B cell (primary cell): ENCODE data around the gene LRCH2. TPM values are rescaled to one million over a fixed set of nuclear protein-coding genes. Genes with fewer than 3 reads are reported as not detected.

Experiments used
- ATAC-seq: fragments of 200-7000 bp; cut with Tn5 transposase; one replicate; pipeline ENCODE4 v1.10.0; 2021; ENCODE audit warnings: low read depth, mild to moderate bottlenecking, moderate number of reproducible peaks, moderate library complexity
- CTCF ChIA-PET: fragments of 350-600 bp; sonication (Branson Sonifier 250); formaldehyde crosslinking; loops from one replicate; lab custom pipeline; 2021; ENCODE audit warnings: antibody characterized with exemption, inconsistent platforms; lab: Charles Lee
- POLR2A ChIA-PET: fragments of 350-600 bp; sonication (Branson Sonifier 250); formaldehyde crosslinking; loops from one replicate; lab custom pipeline; 2021; ENCODE audit warnings: antibody characterized with exemption; lab: Charles Lee
- DNase-seq: peaks from one replicate; pipeline ENCODE4 v3.0.0; 2013
- H2AFZ ChIP-seq: 2 replicates; pipeline ENCODE4 v1.6.1; 2012; ENCODE audit warnings: mild to moderate bottlenecking, low read depth, low read length; ENCODE audit not compliant: insufficient read depth, poor library complexity, severe bottlenecking
- H3K27ac ChIP-seq, 2 donors: 1 replicate in 1 of 2; 2 replicates in 1 of 2; pipeline ENCODE4 v1.5.1; 2012 to 2013; ENCODE audit warnings: low read length in 2 of 2, mild to moderate bottlenecking in 2 of 2, moderate library complexity in 1 of 2
- H3K27me3 ChIP-seq, 4 experiments: fragments of 200-600 bp in 1 of 4; sonication (generic) in 1 of 4; replicated peaks in 1 of 4; 1 replicate in 2 of 4; 2 replicates in 2 of 4; pipeline versions ENCODE4 v1.6.1 to v1.7.0; 2013 to 2016; ENCODE audit warnings: low read length in 3 of 4, mild to moderate bottlenecking in 2 of 4, mixed read lengths in 1 of 4, moderate library complexity in 1 of 4; ENCODE audit not compliant: insufficient read depth in 4 of 4, control insufficient read depth in 3 of 4; ENCODE audit errors: control extremely low read depth in 1 of 4
- H3K36me3 ChIP-seq, 2 experiments: replicated peaks in 1 of 2; 1 replicate in 1 of 2; 2 replicates in 1 of 2; pipeline versions ENCODE4 v1.6.1 to v1.7.1; 2013; ENCODE audit warnings: low read length in 1 of 2; ENCODE audit not compliant: insufficient read depth in 2 of 2, control insufficient read depth in 1 of 2; ENCODE audit errors: control extremely low read depth in 1 of 2, extremely low read depth in 1 of 2
- H3K4me1 ChIP-seq, 2 donors: fragments of 200-600 bp in 1 of 2; sonication (generic) in 1 of 2; 1 replicate in 1 of 2; 2 replicates in 1 of 2; pipeline versions ENCODE4 v1.5.1 to v1.6.1; 2013 to 2017; ENCODE audit warnings: low read length in 2 of 2; ENCODE audit not compliant: control insufficient read depth in 2 of 2, insufficient read depth in 2 of 2
- H3K4me2 ChIP-seq: replicated peaks from 2 replicates; pipeline ENCODE3; 2012; ENCODE audit warnings: mild to moderate bottlenecking, low read depth, low read length; ENCODE audit not compliant: poor library complexity, severe bottlenecking
- H3K4me3 ChIP-seq, 5 experiments: fragments of 200-600 bp in 1 of 5; sonication (generic) in 1 of 5; 1 replicate in 3 of 5; 2 replicates in 2 of 5; pipeline versions ENCODE4 v1.5.1 to v1.7.0; 2011 to 2016; ENCODE audit warnings: low read length in 4 of 5, mild to moderate bottlenecking in 4 of 5, low read depth in 2 of 5, control low read depth in 1 of 5, moderate library complexity in 1 of 5; ENCODE audit not compliant: insufficient read depth in 1 of 5; ENCODE audit errors: control extremely low read depth in 1 of 5, extremely low read depth in 1 of 5
- H3K79me2 ChIP-seq: fragments of 200-600 bp; sonication (generic); one replicate; pipeline ENCODE4 v1.6.0; 2016; ENCODE audit warnings: low read length; ENCODE audit not compliant: control insufficient read depth, insufficient read depth
- H3K9ac ChIP-seq: fragments of 200-600 bp; sonication (generic); 2 replicates; pipeline ENCODE4 v1.6.1; 2017; ENCODE audit warnings: mild to moderate bottlenecking, low read length, moderate library complexity
- H3K9me3 ChIP-seq, 3 donors: one replicate each; pipeline versions ENCODE4 v1.6.1 to v1.7.1; 2013; ENCODE audit warnings: low read length in 2 of 3; ENCODE audit not compliant: control insufficient read depth in 2 of 3, insufficient read depth in 1 of 3; ENCODE audit errors: control extremely low read depth in 1 of 3
- H4K20me1 ChIP-seq: 2 replicates; pipeline ENCODE4 v1.6.0; 2012; ENCODE audit warnings: mild to moderate bottlenecking, low read length; ENCODE audit not compliant: insufficient read depth, control insufficient read depth, poor library complexity, severe bottlenecking
- H3K27ac Mint-ChIP-seq: one replicate; pipeline ENCODE4 v1.8.0; 2021; ENCODE audit warnings: mixed read lengths
- H3K27me3 Mint-ChIP-seq: one replicate; pipeline ENCODE4 v1.8.0; 2021; ENCODE audit warnings: mixed read lengths
- H3K4me1 Mint-ChIP-seq: one replicate; pipeline ENCODE4 v1.8.0; 2021; ENCODE audit warnings: mixed read lengths
- H3K4me3 Mint-ChIP-seq: one replicate; pipeline ENCODE4 v1.8.0; 2021; ENCODE audit warnings: mixed read lengths
- H3K9me3 Mint-ChIP-seq: one replicate; pipeline ENCODE4 v1.8.0; 2022; ENCODE audit warnings: mixed read lengths; ENCODE audit not compliant: insufficient read depth
- CTCF ChIP-seq: fragments of 200-600 bp; IDR thresholded peaks from one replicate; pipeline ENCODE4 v1.8.0; 2022; ENCODE audit warnings: antibody characterized with exemption, mild to moderate bottlenecking
- EZH2 ChIP-seq: IDR thresholded peaks from 2 replicates; pipeline ENCODE4 v1.6.1; 2012; ENCODE audit warnings: borderline replicate concordance, low read depth, mild to moderate bottlenecking, moderate library complexity, low read length; ENCODE audit not compliant: insufficient read depth, poor library complexity, severe bottlenecking
- WGBS: methylation state at CpG from one replicate; pipeline ENCODE4 v1.1.5; 2013; ENCODE audit warnings: missing lambda C conversion rate; ENCODE audit not compliant: insufficient coverage; 5-methylcytosine and 5-hydroxymethylcytosine counted together
- intact Hi-C: fragments of 100-400 bp; cut with micrococcal nuclease; formaldehyde crosslinking; loops from one replicate; pipeline ENCODE4 v1.10.0; 2022
- polyA plus RNA-seq: library from polyadenylated mRNA; depleted of rRNA; stranded (reverse); fragments of >200 nt; gene quantifications from 2 replicates; pipeline ENCODE4 v1.2.3, GENCODE V29; 2012
- total RNA-seq, 2 donors: library from RNA; stranded (reverse); fragments of 120-200 nt in 1 of 2; gene quantifications; 1 replicate in 1 of 2; 2 replicates in 1 of 2; pipeline versions ENCODE4 v1.2.3 to v1.2.4, GENCODE V29; 2013 to 2022

Gene LRCH2
- total and polyA plus RNA-seq, 2 donors (not counting 1 experiment from before 2014, with no cell fraction given), result not detected

GRCh38 chrX:115264009-115264408 lies 30.1 kb upstream of the LRCH2 start:
- WGBS, result no CpG with 5 or more reads among the region's 2 CpGs
- intact Hi-C loops, result no loop called here
- Histone ChIP-seq H3K9me3 (no peaks in the 10 kb centered on the region), H3K4me3 (no peak overlapping the region), H4K20me1 (no peaks in the 10 kb centered on the region), H3K36me3 (no peaks in the 10 kb centered on the region), H3K4me2 (no peak overlapping the region), H2AFZ (no peak overlapping the region), H3K27me3 (no peaks in the 10 kb centered on the region), H3K27ac (no peak overlapping the region), H3K9ac (no peak overlapping the region), H3K79me2 (no peaks in the 10 kb centered on the region), H3K4me1 (no peaks in the 10 kb centered on the region)
- Mint-ChIP-seq H3K9me3 (no peaks in the 10 kb centered on the region), H3K4me3 (no peak overlapping the region), H3K4me1 (no peaks in the 10 kb centered on the region), H3K27me3 (no peaks in the 10 kb centered on the region), H3K27ac (no peak overlapping the region)
- ATAC-seq (no peak), DNase-seq (no peak)
- POLR2A ChIA-PET, result no interaction called here
- CTCF ChIA-PET, result no interaction called here
- TF ChIP-seq EZH2, result no peak
- no peak for TF ChIP-seq CTCF

- WGBS, result 88% methylated on average over 1 of the region's 2 CpGs
- H2AFZ ChIP-seq, result no peak overlapping the region
Measured at GRCh38 chrX:115261148-115261547, 27.3 kb upstream of the LRCH2 start.

More at GRCh38 chrX:115261148-115261547, 27.3 kb upstream of the LRCH2 start:
- Histone ChIP-seq H3K27me3 (no peaks in the 10 kb centered on the region), H3K4me2 (no peak overlapping the region), H3K4me1 (no peaks in the 10 kb centered on the region), H3K36me3 (no peaks in the 10 kb centered on the region), H3K9me3 (no peaks in the 10 kb centered on the region), H3K4me3 (no peak overlapping the region), H4K20me1 (no peaks in the 10 kb centered on the region), H3K79me2 (no peaks in the 10 kb centered on the region), H3K27ac (no peak overlapping the region), H3K9ac (no peak overlapping the region)
- ChIA-PET POLR2A (no interaction called here), CTCF (no interaction called here)
- DNase-seq (no peak), ATAC-seq (no peak)
- no peak for TF ChIP-seq CTCF
- TF ChIP-seq EZH2, result no peak
- no peaks in the 10 kb centered on the region for H3K4me1 Mint-ChIP-seq
- no peak overlapping the region for H3K27ac Mint-ChIP-seq
- H3K4me3 Mint-ChIP-seq, result no peak overlapping the region
- intact Hi-C loops, result no loop called here
- H3K9me3 Mint-ChIP-seq, result no peaks in the 10 kb centered on the region
- H3K27me3 Mint-ChIP-seq, result no peaks in the 10 kb centered on the region
